HG03066 (cell line): ENCODE data around the gene FUT9.

ENCODE experiments used
- ATAC-seq: cut with Tn5 transposase; IDR thresholded peaks from one replicate; pipeline ENCODE4 v1.9.1; 2021; ENCODE audit warnings: low read depth; ENCODE audit not compliant: unreplicated experiment

The FUT9 gene

DNA sequence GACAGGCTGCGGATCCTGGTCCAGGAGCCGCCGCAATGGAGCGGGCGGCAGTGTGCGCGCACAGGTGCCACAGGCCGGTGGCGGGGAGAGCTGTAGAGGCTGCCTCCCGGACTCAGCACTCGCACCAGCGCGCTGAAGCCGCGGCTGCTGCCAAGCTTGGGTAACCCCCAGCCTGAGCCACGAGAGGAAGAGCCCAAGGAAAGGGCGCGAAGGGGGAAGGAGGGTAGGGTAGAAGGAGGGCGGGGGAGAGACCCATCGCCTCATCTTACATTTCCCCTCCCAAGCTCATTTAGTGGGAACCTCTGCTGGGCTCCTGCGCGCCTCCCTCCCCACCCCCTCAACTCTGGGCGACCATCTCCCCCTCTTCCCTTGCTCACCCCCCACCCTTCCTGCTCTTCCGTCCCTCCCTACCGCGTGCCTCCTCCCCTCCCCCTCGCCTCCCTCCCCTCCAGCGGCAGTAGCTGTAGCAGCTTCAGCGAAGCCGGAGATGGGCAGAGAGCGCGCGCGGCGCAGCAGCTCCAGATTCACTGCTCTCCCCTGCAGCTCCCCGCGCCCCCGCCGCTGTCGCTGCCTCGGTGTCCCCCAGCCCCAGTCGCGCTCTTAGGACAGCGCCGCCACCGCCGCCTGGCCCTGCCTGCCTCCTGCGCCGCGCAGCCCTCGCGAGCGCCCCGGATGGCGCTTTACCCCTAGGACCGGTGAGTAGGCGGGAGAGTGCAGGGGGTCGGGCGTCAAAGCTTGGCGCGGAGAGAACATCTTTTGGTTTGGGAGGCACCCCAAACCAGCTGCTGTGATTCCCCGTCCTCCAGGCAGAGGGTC lies at the start of gene FUT9:
Gene FUT9 (plus strand): TSS at position 457 of the 816 bp plus-strand sequence. CDS start 187,182 bp downstream, outside the sequence.
- ATAC-seq: no peak

- ATAC-seq: no peak
Observed at GRCh38 chr6:95967594-95967993, 48.2 kb upstream of the FUT9 start.

DNA sequence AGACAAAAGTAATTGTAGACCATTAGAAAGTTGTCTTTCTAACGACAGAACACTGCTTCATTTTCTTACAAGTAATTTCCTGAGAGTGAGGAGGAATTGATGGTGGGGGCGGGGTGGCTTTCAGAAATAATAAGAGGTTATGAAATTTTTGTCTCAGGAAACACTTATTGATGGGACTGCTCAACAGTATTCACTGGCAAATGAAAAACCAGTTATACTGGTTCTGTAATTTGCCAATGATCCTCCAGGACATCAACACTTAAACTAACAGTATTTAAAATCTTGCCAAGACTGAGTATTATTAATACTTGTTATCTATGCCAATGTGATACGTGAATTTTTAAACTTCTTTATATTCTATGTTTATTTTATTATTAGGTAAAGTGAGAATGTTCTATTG lies 41.8 kb upstream of the FUT9 start:
- no peak for ATAC-seq

GRCh38 chr6:95978230-95978629 lies 37.5 kb upstream of the FUT9 start:
- ATAC-seq: no peak

- no peak for ATAC-seq
Observed at GRCh38 chr6:95991906-95992305, 23.9 kb upstream of the FUT9 start.

GRCh38 chr6:95994151-95994550 lies 21.6 kb upstream of the FUT9 start:
- no peak for ATAC-seq

DNA sequence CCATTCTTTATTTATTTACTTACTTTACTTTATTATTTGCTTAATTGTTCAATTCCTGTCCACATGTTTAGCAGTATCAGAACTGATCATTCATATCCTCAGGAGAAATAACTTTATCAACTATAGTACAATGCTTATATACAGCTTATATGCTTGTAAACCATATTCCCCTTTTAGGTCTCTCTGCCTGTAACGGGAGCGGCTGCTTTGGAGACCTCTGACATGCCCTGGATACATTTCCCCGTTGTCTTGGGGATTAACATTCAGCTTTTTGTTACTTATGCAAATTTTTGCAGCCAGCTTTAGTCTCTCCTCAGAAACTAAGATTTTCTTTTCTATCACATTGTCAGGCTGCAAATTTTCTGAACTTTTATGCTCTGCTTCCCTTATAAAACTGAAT lies 17.6 kb upstream of the FUT9 start:
- no peak for ATAC-seq

DNA sequence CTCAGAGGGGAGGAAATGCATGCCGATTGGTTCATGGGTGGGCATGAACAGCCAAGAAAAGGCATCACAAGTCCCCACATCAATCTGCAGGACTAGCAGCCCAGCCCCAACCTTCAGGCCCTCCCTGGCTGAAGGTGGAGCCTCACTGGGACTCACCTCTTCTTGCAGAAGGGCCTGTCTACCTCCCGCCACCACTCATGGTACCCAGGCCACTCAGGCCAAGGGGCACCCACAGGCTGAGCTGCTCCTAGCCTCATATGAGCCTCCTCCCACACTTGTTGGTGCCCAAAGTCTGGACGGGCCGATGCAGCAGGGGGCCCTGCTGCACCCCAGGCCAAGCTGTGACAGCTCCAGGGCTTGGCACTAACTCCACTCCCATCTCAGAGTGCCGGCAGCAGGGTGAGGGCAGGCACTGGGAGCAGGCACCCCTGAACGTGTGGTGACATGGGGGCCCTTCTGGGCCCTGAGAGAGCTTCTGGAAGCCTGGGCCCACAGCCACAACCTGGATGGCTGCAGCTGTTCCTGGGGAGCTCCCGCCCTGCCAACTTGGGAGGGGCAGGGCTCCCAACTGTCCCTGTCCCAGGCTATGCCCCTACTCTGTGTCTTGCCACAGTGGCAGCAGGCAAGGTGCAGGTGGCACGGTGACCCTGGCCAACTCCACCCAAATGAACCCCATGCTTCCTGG lies 13.7 kb upstream of the FUT9 start:
- ATAC-seq: no peak

DNA sequence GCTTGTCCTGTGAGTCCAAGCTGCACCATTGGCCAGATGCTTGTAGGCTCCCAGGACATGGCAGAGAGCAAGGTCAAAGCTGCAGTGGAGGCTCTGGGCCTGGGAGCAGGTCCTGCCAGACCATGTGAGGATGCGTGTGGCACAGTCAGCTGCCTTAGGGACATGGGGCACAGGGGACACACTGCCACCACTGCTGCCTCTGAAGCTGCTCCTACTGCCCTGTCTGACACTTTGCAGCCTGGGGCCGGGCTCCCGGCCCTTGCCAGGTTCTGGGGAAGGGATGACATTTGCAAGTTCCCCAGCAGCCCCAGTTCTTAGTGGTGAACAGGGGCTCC lies 13.2 kb upstream of the FUT9 start:
- no peak for ATAC-seq

- no peak for ATAC-seq
Observed at GRCh38 chr6:96002912-96003311, 12.9 kb upstream of the FUT9 start.

DNA sequence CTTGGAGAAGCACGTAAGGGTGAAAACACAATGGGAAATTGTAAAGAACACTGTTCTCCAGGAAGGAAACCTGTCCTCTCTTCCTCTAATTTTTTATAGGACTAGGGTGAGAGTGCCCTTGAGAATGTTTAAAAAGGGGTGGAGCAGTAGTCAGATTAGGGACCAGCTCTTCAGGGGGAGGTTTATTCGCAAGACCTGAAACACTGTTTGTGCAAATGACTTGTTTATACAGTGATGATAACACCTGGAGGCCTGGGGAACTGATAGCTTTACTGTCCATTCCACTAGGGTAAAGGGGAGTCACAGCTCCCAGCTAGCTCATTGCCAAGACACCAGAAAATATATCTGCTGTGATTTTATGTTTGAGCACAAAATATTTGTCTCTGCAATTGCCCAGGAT lies 8.1 kb upstream of the FUT9 start:
- no peak for ATAC-seq

DNA sequence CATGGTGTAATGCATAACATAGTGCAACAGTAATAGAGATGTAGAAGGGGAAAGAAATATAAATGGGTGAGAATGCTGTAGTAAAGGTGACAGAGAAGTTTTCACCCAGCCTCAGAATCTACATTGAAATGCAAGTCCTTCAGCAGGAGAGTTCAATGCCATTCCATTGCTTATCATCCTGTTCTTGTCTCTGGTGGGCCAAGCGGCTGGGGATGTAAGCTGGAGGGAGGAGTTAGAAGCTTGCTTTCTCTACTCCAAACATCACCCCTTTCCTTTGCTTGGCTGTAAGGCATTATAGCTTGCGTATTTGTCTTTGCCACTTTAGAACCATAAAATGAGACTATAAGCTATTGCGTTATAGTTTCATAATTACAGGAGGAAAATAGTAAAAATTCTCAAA lies 2.2 kb upstream of the FUT9 start:
- no peak for ATAC-seq

DNA sequence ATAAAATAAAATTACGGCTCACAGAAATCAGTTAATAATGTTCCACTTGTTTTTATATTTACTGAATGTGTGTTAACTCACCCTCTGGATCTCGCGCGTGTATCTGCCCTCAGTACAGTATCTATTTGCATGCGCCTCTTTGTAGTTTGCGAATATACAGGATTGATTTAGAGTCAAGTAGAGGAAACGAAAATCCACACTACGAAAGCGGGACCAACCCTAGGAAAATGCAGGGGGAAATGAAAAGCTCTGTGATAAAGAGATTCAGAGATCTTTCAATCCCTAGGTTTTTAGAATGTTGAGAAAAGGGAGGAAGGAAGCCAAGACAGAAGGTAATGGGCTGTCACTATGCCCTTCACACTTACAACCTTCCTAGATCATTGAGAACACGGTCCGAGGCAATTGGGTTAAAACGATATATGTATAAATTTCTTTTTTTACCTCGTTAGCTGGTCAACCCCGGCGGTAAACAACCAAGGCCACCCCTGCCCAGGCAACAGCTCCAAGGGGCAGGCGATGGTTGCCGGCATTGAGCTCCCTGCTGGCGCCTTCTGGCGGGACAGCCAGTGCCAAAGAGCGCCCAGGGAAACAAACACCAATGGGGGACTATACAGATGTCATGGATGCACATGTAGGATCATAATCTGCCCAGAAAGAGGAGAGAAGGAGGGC lies 792 bp upstream of the FUT9 start:
- no peak for ATAC-seq

DNA sequence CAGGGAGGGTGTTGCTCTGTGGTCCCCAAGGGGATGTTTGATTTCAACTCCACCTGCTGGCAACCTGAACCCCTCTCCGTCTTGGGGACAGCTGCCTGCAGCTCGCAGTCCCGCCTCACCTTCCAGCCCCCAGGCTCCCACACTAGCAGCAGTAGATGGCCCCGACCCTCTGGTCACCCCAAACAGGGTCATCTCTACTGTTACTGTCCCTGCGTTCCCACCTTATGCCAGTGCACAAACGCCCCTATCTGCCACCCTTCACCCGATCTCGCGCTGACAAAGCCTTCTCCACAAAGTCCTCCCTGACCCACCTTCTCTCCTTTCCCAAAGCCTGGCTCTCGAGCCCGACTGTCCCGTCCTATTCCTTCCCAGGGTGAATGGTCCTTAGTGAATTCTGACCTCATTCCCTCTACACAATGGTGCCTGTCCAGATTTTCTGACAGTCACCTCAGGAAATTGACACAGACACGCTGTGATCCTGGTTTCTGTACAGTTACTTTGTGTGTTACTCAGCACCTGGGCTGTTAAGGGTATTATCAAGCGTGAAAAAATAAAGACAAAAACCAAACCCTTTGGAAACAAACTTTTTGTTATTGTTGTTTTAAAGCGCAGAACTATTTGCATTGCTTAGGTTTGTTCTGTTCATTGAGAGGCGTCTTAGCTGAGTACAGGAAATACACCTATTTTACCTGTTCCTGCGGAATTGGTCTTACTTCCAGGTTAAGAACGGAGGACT lies 728 bp downstream of the FUT9 start:
- ATAC-seq: no peak

DNA sequence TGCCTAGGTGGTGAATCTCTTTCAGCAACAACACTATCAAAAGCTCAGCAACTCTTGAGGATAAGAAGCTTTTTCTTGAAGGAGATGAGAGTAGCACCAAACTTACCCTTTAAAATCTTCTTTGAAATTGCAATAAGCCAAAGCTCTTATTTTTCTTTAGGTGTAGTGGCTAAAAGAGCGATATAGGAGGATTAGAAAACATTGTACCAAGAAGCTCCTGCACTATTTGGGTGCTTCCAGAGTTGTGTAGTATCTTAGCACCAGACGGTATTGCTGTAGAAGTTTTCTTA lies 1.2 kb downstream of the FUT9 start:
- ATAC-seq: no peak

DNA sequence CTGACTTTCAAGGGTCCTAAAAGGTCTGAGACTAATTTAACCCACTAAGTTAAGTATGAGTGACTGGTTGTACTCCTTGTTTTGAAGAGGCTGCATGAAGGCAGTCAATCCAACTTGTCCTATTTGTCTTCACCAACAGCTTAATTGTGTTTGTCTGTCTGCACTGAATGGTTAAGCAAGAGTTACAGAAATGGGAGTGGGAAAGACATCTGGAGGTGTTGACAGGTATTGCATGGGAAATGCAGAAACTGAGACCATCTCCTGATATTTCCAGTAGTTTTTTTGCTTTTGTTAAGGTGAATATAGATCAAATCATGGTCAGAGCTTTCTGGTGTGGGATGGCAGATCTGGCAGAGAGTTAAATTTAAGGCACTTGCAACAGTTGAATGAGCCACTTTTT lies 6.5 kb downstream of the FUT9 start:
- ATAC-seq: no peak

DNA sequence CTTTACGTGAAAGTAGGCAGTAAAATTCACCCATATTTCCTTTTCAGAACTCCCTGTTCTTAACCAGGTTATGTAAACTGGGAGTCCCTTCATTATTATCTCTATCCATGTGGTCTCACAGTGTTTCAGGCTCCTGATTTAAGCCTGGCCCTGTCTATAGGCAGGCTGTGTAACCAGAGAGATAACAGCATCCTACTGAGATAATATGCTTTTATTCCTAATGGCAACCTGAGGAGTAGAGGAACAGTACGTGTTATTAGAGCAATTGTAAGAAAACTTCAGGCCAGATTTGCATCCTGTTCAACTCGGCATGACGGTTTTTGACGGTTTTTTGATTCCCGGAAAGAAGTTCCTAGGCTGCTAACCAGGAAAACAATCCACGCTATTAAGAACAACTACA lies 16.9 kb downstream of the FUT9 start:
- no peak for ATAC-seq

GRCh38 chr6:96051555-96051954 lies 35.8 kb downstream of the FUT9 start:
- ATAC-seq: no peak

DNA sequence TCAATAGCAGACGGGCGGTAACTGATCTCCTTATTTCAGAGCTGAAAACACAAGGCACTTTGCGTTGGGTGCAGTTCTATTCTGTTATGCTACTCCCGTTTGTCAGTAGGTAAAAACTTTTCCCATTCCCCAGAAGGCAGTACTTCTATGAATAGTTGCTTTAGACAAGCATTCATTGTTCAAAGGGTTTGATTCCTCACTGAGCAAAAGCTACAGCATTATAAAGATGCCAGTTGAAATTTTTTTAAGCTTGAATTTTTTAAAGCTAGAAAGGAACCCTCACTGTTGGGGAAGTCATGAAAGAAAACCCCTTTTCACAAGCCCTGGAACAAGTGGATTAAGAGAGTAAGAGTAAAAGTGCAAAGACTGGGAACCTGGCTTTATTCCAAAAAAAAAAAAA lies 42.3 kb downstream of the FUT9 start:
- ATAC-seq: no peak

GRCh38 chr6:96059586-96059985 lies 43.8 kb downstream of the FUT9 start:
- no peak for ATAC-seq

- ATAC-seq: no peak
Observed at GRCh38 chr6:96060249-96060648, 44.5 kb downstream of the FUT9 start.
